Measurements from ENCODE around the gene OPN5. TPM values are rescaled to one million over a fixed set of nuclear protein-coding genes. Genes with fewer than 3 reads are reported as not detected.

OPN5 gene
- total and polyA plus RNA-seq, 2 donors from 2014 or later: 0.16 TPM; not detected in 1

- peaks cover 0 to 2% (median 0%) of the 10 kb centered on the region in 3 donors for H3K4me1 ChIP-seq (ENCODE audit: control insufficient read depth in 2 of 3, insufficient read depth in 2 of 3, low read depth in 1 of 3, low read length in 3 of 3)
- peak; percentile 61 for TF ChIP-seq CTCF (IDR thresholded peaks at IDR 0.05; ENCODE audit: borderline replicate concordance, extremely low read depth, insufficient read depth)
- H3K36me3 ChIP-seq (ENCODE audit: control insufficient read depth in 2 of 3, insufficient read depth in 3 of 3, low read length in 3 of 3): no peaks in the 10 kb centered on the region
- DNase-seq: peak in 4 of 5 donors; percentile 32 to 85 (median 62)
- peak overlapping the region in 1 of 3 donors; percentile 21 for H3K9ac ChIP-seq (ENCODE audit: low read length in 3 of 3)
- H3K27me3 ChIP-seq (ENCODE audit: control insufficient read depth, insufficient read depth, low read length): no peaks in the 10 kb centered on the region
- H3K27ac ChIP-seq (ENCODE audit: low read depth in 2 of 2, low read length in 2 of 2): no peak overlapping the region
- peak; percentile 97 for FAIRE-seq
- intact Hi-C loops (cut with DNase I): no loop called here
- H3K9me3 ChIP-seq (ENCODE audit: control insufficient read depth in 2 of 3, insufficient read depth in 1 of 3, low read length in 3 of 3): no peaks in the 10 kb centered on the region
- peak overlapping the region in 1 of 3 donors; percentile 43 for H3K4me3 ChIP-seq (ENCODE audit: low read length in 3 of 3)
Measured at GRCh38 chr6:47780510-47781356, 1.1 kb upstream of the OPN5 start.

DNA sequence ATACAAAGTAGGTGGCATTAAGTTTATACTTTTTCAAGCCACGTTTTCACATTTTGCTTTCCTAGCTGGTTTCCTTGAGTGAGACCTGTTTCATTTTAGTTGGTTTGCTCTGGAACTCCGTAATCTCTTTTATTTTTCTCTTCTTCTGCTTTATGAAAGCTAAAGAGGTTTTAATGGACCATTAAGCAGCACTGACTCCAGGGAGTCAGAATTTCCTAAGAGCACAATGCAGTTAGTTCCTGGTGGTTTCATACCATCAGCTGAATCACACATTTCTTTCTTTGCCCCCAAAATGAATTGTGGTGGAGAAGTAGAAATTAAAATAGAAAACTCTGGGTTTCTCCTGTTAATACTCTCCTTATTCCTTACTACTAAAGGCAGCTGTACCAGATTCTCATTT is 3.4 kb downstream of the OPN5 start:
- peak in 2 of 5 donors; percentile 17 to 24 for DNase-seq
- H3K9me3 ChIP-seq (ENCODE audit: control insufficient read depth in 2 of 3, insufficient read depth in 1 of 3, low read length in 3 of 3): no peaks in the 10 kb centered on the region
- no peaks in the 10 kb centered on the region for H3K27me3 ChIP-seq (ENCODE audit: control insufficient read depth, insufficient read depth, low read length)
- no peak for FAIRE-seq
- H3K27ac ChIP-seq (ENCODE audit: low read depth in 2 of 2, low read length in 2 of 2): no peak overlapping the region
- H3K36me3 ChIP-seq (ENCODE audit: control insufficient read depth in 2 of 3, insufficient read depth in 3 of 3, low read length in 3 of 3): no peaks in the 10 kb centered on the region
- H3K4me1 ChIP-seq (ENCODE audit: control insufficient read depth in 2 of 3, insufficient read depth in 2 of 3, low read depth in 1 of 3, low read length in 3 of 3): peaks cover 0 to 3% (median 2%) of the 10 kb centered on the region in 3 donors
- TF ChIP-seq CTCF (IDR thresholded peaks at IDR 0.05; ENCODE audit: borderline replicate concordance, extremely low read depth, insufficient read depth): no peak
- H3K9ac ChIP-seq (ENCODE audit: low read length in 3 of 3): no peak overlapping the region
- intact Hi-C loops (cut with DNase I): no loop called here
- H3K4me3 ChIP-seq (ENCODE audit: low read length in 3 of 3): no peak overlapping the region

DNA sequence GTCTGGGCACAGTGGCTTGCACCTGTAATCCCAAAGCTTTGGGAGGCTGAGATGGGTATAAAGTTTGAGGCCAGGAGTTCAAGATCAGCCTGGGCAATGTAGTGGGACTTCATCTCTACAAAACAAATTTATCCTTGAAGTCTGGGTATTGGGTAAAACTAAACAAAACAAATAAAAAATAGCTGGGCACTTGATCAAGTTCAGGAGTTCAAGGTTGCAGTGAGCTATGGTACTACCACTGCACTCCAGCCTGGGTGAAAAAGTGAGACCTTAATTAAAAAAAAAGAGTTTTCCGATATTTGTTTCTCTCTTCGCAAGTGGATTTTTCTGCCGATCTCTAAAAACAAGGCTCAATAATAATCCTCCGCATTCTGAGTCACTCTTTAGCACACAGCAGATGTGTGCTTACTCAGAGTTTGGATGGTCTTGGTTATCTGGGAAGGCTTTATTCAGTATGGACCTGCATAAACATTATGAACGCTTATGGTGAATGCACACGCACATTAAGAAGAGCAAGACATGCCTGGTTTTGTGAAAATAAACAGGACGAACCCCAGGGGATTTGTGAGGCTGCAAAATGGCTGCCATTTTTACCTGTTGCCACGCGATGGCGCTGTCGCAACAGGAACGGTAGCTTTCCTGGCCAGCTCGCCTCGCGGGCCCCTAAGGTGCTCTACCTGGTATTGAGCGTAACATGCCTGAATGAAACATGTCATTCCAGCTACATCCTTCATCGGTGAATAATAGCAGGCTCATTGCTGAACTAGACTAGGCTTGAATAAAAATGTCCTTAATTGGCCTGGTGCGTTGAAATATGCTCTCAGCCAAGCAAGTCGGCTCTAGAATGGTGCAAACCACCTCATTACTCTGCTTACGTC is 6.0 kb downstream of the OPN5 start:
- TF ChIP-seq CTCF (IDR thresholded peaks at IDR 0.05; ENCODE audit: borderline replicate concordance, extremely low read depth, insufficient read depth): peak; percentile 92
- peaks cover 0 to 3% (median 0%) of the 10 kb centered on the region in 3 donors for H3K4me1 ChIP-seq (ENCODE audit: control insufficient read depth in 2 of 3, insufficient read depth in 2 of 3, low read depth in 1 of 3, low read length in 3 of 3)
- no peaks in the 10 kb centered on the region for H3K27me3 ChIP-seq (ENCODE audit: control insufficient read depth, insufficient read depth, low read length)
- H3K9me3 ChIP-seq (ENCODE audit: control insufficient read depth in 2 of 3, insufficient read depth in 1 of 3, low read length in 3 of 3): no peaks in the 10 kb centered on the region
- no peaks in the 10 kb centered on the region for H3K36me3 ChIP-seq (ENCODE audit: control insufficient read depth in 2 of 3, insufficient read depth in 3 of 3, low read length in 3 of 3)
- H3K9ac ChIP-seq (ENCODE audit: low read length in 3 of 3): peak overlapping the region in 1 of 3 donors; percentile 16
- peak; percentile 66 to 82 (median 71) for DNase-seq
- intact Hi-C loops (cut with DNase I): no loop called here
- peak overlapping the region in 2 of 3 donors; percentile 28 to 32 for H3K4me3 ChIP-seq (ENCODE audit: low read length in 3 of 3)
- H3K27ac ChIP-seq (ENCODE audit: low read depth in 2 of 2, low read length in 2 of 2): no peak overlapping the region
- no peak for FAIRE-seq
